Sciatic nerve (tissue), 2 donors: ENCODE data around the gene OTOP3. TPM values are rescaled to one million over a fixed set of nuclear protein-coding genes. Genes with fewer than 3 reads are reported as not detected.

Experiments
- ATAC-seq: fragments of 200-7000 bp; cut with Tn5 transposase; one replicate; pipeline ENCODE4 v1.9.1; 2020; ENCODE audit warnings: mild to moderate bottlenecking, moderate library complexity
- DNase-seq: peaks from one replicate; pipeline ENCODE4 v3.0.0-alpha.2; 2020; ENCODE audit warnings: low spot score
- intact Hi-C: fragments of 100-400 bp; cut with DNase I; formaldehyde crosslinking; loops from one replicate; pipeline ENCODE4 v1.14.2; 2022
- total RNA-seq: library from RNA; stranded (reverse); fragmentation: NEBNext Ultra II Directional; extraction: Animal tissue kit (Norgen Biotek cat#: 25700); gene quantifications from one replicate; pipeline ENCODE4 v1.2.1, GENCODE V29; 2021
- donor health status: DM: no; HTN: no; CAD: no.
- donor health status: DM: no; HTN: no; CAD: no.

OTOP3 gene
- total RNA-seq, 1 donor from 2014 or later: not detected

DNA sequence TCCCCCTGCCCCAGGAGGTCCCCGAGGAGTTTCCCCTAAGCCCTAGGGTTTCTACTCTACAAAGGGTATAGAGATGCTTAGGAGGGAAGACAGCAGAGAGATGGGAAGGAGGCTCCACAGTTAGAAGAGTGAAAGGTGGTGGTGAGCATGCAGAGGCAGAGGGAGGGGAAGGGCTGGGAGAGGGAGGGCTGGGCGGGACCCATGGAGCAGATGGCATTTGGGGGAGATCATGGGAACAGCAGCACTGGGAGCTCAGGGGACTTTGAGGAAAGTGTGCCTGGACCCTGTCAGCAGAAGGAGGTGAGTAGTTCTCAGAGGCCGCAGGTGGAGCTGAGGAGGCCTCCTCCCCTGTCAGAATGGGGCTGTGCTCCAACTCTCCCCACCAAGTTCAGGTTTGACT lies 650 bp upstream of the OTOP3 start:
- no peak for DNase-seq
- ATAC-seq: no peak
- intact Hi-C loops: no loop called here

DNA sequence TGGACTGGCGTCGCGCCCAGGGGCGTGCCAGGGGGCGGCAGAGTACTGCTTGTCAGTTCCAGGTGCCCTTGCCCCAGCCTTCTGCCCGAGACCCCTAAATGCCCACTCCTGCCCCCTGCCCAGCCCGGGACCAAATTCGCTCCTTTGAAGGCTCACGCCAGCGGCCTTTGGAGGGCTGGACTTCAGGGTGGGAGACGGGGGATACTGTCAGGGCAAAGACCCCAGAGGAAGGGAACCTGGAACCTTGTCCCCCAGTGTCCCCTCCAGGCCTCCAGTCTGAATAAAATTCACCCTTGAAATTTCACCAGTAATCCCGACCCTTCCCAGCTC lies 737 bp downstream of the OTOP3 start:
- intact Hi-C loops: no loop called here
- ATAC-seq (no peak), DNase-seq (no peak)

DNA sequence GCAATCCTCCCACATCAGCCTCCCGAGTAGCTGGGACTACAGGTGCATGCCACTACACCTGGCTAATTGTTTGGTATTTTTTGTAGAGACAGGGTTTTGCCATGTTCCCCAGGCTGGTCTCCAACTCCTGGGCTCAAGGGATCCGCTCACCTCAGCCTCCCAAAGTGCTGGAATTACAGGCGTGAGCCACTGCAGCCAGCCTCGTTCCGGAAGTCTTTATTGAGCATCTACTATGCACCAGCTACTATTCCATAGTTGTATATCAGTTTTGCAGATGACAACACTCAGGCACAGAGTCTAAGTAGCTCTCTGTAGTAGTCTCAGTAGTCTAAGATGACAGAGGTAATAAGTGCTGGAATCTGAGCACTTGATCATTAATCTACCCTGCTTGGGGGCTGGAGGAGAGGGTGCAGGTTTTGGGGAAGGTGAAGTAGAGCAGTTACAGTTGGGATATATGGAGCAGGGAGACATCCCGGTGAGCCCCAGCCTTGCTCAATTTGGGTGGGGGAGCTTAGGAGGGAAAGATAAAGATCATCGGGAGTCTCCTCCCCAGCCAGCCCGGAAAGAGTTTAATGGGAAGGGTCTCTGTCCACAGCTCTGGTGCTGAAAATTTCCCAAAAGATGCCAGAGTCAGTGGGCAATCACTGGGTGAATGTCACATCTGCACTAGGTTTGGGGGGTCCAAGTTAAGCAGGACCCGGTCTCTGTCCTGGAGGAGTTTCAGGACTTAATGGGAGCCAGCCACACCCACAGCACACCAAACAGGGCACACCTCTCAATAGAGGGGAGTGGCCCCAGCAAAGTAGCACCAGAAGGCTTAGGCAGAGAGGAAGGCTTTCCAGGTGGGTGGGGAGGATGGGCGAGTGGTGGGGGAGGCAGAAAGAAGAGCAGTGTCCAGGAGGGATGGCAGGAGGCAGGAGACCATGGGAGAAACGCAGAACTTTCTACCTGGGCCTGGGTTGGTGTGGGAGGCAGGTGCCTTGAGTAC lies 1.7 kb downstream of the OTOP3 start:
- no peak for DNase-seq
- intact Hi-C loops: no loop called here
- ATAC-seq: no peak

DNA sequence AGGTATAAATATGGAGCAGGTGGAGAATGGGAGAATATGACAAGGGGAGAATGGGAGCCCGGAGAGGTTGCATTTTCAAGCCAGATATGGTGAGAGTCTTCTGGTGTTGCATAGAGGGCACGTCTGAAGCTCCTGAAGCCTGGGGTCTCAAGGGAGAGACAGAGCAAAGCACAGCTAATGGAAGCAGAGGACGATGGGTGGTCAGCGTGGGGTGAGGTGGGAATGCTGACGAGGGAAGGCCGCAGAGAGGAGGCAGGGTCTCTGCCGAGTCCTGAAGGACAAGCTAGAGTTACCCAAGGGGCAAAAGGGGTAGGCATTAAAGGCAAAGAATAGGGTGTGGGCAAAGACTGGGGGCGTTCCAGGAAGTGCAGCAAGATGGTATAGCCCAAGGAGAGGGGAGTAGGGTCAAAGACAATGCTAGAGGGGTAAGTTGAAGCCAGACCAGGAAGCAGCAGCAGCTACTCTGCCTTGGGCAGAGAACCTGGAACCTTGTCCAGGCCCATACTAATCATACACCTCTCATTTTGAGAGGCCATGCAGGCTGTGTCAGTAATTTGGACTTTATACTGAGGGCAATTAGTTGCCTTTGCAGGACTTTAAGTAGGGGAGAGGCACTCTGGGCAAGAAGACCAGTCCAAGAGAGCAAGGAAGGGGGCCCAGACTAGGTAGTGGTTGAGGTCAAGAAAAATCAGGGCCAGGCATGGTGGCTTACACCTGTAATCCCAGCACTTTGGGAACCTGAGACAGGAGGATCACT lies 2.7 kb downstream of the OTOP3 start:
- intact Hi-C loops: no loop called here
- ATAC-seq (no peak), DNase-seq (no peak)

DNA sequence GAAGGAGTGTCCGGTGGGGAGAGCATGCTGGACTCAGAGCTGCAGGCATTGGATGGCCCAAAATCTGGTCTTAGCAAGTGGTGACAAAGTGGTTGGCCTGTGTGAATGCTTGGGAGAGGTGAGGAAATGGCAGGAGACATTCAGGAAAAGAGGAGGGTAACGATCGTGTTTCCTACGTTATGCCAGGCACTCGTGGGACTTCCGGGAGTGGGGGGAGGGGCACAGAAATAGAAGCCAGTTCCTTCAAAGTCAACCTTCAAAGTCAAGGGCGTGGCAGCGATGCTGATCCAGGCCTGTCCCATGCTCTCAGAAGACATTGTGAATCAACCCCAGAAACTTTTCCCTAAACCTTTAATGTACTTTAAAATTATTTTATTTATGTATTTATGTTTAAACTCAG lies 3.8 kb downstream of the OTOP3 start:
- DNase-seq: no peak
- no peak for ATAC-seq
- intact Hi-C loops: no loop called here

DNA sequence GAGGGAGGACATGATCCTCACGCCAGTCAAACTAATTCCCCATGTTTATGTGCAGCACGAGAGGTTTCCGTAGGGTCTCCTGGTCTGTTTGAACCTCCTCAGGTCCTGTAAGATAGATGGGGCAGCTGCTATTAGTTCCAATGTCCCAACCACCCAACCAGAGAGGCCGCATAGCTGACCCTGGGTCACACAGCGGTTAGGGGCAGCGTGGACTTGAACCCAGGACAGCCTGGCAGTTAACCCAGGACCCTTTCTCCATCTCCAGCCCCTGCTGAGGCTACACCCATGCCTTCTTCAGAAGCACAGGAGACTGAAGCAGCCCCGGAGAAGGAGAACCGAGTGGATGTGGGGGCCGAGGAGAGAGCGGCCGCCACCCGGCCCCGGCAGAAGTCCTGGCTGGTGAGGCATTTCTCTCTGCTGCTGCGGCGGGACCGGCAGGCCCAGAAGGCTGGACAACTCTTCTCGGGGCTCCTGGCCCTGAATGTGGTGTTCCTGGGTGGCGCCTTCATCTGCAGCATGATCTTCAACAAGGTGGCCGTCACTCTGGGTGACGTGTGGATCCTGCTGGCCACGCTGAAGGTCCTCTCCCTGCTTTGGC lies 5.5 kb downstream of the OTOP3 start:
- ATAC-seq: no peak
- DNase-seq: no peak
- intact Hi-C loops: no loop called here

DNA sequence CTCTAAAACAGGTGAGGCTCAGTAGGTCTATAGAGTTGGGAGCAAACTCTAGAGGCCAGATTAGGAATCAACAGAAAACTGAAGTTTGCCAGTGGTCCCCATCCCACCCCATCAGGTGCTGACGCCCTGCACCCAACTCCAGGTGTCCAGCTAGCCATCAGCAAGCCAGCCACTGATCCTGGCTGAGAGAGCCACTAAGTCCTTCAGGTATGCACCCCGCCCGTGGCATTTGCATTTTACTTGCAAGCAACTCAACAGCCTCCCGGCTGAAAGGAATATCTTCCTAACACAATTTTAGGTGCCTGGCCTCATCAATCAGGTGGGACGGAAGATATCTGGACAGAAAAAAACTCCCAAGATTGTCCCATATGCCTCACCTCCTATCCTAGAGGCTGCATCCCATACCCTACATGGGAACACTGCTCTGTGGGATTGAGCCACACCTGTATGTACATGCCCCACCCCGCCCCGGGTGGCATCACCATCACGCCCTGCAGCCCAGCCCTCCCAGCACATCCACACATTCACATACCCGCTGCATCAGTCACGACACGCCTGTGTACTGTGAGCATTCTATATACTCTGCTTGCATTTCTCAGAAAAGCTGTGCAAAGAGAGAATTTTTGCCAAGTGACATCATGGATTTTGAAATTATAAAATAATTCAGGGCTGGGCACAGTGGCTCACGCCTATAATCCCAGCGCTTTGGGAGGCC lies 8.3 kb downstream of the OTOP3 start:
- intact Hi-C loops: no loop called here
- DNase-seq: no peak
- no peak for ATAC-seq

DNA sequence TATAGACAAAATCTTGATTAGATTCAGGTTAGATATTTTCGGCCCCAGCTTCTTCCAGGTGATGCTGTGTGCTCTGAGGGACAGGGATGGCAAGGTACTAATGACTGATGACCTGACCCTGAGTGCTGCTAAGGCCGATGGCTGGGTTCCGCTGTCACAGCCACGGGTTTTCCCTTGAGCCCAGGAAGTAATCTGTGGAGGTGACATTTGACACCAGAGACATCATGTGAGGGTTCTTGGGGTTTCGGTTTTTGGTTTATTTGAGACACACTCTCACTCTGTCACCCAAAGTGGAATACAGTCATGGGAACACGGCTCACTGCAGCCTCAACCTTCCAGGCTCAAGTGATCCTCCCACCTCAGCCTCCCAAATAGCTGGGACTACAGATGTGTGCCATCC lies 9.8 kb downstream of the OTOP3 start:
- DNase-seq: no peak
- ATAC-seq: no peak
- intact Hi-C loops: no loop called here

DNA sequence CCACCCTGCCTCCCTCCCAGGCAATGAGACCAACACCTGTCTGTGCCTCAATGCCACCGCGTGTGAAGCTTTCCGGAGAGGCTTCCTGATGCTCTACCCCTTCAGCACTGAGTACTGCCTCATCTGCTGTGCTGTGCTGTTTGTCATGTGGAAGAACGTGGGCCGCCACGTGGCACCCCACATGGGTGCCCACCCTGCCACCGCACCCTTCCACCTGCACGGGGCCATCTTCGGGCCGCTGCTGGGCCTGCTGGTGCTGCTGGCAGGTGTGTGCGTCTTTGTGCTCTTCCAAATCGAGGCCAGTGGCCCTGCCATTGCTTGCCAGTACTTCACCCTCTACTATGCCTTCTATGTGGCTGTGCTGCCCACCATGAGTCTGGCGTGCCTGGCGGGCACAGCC lies 10.9 kb downstream of the OTOP3 start:
- ATAC-seq (no peak), DNase-seq (no peak)
- intact Hi-C loops: no loop called here

DNA sequence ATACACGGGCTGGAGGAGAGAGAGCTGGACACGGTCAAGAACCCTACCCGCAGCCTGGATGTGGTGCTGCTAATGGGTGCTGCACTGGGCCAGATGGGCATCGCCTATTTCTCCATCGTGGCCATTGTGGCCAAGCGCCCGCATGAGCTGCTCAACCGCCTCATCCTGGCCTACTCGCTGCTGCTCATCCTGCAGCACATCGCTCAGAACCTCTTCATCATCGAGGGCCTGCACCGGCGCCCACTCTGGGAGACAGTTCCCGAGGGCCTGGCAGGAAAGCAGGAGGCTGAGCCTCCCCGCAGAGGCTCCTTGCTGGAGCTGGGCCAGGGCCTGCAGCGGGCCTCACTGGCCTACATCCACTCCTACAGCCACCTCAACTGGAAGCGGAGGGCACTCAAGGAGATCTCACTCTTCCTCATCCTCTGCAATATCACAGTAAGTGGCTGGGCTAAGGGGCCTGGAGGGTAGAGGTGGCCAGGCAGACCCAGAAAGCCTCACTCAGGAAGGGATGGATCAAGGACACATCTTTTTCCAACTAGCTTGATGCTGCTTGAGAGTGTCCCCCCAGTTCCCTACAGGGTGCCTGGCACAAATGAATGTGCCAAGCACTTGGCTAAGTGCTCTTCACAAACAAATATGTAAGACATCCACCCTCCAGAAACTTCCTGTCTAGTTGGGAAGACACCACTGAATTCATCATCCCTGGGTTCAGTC lies 11.5 kb downstream of the OTOP3 start:
- intact Hi-C loops: no loop called here

DNA sequence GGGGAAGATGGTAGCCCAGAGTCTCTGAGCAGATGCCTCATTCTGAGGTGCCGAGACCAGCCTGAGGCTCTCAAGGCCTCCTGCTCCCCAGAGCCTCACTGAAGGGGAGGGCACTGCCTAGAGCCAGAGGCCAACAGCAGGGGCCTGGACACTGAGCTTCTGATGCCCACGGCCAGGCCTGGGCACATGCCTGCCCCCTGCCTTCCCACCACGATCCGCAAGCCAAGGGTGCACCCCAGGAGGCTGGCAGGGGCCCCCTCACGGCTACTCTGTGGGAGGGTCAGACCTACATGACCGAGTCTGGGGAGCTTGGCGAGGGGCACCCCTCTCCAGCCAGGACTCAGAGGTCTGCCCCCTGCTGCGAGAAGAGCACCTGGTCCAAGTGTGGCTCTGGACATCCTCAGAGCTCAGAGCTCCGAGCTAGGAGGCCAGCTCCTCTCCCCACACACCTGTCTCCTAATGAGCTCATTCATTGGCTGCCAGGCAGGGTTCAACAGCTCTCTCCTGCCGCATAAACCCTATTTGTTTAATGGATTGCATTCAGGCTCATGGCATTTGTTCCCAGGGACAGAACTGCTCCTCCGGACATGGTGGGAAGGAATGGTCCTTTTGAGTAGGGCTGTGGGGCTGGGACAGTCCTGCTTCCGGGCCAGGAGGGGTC lies 13.9 kb downstream of the OTOP3 start:
- ATAC-seq (no peak), DNase-seq (no peak)
- intact Hi-C loops: no loop called here

More for the DNA sequence above, 11.5 kb downstream of the OTOP3 start:
- DNase-seq: no peak
- ATAC-seq: no peak

DNA sequence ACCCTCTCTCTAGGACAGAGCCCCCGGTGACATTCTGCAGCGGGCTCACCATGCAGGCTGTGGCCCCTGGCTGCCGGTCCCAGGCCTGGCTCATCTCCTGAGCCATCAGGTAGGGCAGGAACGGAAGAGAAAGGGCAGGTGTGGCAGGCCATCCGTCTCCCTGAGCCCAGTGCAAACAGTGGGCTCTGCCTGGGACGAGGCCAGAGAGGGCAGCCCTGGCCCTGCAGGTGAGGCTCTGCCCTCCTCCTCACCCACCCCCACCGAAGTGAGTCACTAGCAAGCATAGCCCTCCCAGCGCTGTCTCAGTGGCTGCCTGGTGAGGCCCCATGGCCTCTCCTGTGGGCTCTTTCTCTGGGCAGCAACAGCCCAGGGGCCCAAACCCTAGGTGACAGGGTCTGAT lies 14.5 kb downstream of the OTOP3 start:
- intact Hi-C loops: no loop called here
- DNase-seq (no peak), ATAC-seq (no peak)

DNA sequence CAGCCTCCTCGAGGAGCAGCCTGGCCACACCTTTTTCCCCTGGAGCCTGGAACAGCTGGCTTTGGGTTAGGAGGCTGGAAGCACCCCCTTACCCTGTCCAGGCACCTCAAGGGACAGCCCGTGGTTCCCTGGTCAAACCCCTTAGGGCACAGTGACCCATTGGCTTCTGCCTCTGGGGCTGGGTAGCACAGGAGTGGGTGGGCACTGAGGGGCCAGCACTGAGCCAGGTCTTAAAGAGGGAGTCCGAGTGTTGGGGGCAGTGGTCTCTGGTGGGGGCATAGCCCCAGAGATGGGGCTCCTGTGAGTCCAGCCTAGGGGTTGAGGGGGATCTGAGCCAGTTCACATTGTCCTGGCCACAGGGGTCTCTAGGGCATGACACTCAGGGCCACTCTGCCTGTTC lies 15.4 kb downstream of the OTOP3 start:
- intact Hi-C loops: no loop called here
- no peak for ATAC-seq
- DNase-seq: no peak

DNA sequence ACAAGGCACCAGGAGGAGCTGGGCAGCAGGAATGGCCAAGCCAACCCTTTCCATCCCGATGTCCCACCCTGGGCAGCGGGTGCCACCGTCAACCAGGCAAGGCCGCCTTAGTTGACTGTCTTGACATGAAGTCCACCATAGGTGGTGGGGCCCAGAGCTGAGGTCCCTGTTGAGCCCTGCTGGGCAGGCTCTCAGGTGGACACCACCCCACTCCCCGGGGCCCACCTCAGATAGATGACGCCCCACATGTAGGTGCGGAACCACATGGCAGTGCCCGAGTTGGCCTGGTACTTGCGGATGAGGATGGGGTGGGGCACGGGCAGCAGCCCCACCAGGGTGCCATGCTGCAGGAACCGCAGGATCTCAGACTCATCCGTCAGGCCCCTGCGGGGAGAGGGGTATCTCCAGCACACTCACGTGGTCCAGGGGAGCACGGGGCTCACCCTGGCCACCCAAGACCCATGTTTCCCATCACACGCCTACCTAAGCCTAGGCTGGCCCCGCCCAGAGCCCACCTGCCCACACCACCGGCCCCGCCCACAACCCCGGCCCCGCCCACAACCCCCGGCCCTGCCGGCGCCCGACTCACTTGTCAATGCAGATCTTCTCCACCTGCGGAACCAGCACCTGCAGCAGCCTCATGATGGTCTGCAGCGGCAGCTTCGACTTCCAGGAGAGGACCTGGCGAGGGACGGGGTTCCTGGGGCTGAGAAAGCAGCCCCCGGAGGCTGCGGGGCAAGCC lies 16.2 kb downstream of the OTOP3 start:
- DNase-seq (no peak), ATAC-seq (no peak)
- intact Hi-C loops: no loop called here

DNA sequence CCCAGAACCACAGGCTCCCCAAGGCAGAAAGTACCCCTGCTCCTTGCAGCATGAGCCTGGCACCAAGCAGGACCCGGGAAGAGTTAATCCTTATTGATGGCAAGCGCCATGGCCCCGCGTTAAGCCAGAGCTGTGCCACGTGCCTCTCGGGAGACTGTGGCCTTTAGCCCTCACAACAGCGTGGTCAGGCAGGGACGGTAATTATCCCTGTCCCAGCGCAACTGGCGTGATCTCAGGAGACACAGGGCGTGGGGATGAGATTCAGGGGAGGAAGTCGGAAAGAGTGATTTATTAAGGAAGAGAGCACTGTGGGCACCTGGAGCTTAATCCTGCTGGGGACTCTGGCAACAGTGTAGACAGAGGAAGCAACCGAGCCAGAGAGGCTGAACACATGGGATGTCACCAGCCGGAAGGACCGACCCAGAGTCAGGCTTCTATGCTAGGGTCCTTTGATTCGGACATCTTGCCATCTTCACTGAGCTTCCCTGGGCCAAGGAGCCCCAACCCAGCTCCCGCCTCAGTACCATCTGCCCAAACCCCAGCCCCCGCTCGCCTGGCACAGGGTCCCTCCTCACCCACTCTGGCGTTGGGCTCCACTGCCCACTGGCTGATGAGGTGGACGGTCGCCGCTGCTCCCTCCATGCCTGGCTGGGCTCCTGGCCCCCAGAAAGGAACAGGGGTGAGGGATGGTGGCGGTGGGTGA lies 16.9 kb downstream of the OTOP3 start:
- DNase-seq: no peak
- ATAC-seq: no peak
- intact Hi-C loops: no loop called here

DNA sequence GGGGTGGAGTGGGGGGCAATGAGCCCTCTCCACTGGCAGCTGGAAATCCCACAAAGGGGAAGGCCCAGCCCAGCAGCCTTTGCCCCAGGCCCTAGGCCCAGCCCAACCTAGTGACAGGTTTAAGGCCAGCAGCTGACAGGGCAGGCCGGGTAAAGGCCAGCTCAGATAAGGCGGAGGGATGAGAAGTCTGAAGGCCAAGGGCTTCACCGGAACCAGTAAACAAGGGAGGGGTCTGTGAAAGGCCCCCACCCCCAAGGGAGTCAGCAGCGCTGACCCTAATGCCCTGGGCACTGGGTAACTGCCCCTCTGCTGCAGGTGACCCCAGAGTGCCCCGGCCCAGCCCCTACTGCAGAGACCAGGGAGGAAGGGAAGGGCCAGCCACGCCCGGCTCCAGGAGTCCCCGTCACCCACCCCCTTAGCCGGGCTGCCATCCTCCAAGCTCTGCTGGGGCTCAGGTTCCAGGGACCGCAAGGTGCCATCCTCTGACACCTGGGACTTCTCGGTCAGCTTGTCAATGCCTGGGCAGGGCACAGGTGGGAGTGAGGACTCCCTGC lies 17.5 kb downstream of the OTOP3 start:
- no peak for DNase-seq
- no peak for ATAC-seq
- intact Hi-C loops: no loop called here

DNA sequence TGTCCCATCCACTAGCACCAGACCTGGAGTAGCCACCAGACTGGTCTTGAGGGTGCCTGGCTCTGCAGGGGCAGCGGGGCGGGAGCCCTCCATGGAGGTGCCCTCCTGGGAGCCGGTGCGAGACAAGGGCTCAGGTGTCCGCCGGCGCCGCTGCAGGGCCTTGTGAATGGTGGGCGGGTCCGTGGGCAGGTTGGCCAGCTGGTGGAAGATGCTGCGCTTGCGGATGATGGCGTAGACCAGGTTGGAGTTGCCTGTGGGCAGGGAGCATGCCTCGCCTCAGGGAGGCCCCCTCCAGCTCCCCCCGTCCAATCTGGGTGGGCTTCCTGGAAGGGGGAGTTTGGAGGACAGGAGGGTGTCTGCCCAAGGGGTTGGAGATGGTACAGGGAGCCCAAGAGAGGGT lies 18.4 kb downstream of the OTOP3 start:
- ATAC-seq (no peak), DNase-seq (no peak)
- intact Hi-C loops: no loop called here
